Measurements from ENCODE around the gene SFSWAP.
"Not testable (repeated sequence)": the region's sequence is repeated elsewhere in the genome, so short reads cannot be mapped to it uniquely, and the experiment has no call there.

SFSWAP gene

DNA sequence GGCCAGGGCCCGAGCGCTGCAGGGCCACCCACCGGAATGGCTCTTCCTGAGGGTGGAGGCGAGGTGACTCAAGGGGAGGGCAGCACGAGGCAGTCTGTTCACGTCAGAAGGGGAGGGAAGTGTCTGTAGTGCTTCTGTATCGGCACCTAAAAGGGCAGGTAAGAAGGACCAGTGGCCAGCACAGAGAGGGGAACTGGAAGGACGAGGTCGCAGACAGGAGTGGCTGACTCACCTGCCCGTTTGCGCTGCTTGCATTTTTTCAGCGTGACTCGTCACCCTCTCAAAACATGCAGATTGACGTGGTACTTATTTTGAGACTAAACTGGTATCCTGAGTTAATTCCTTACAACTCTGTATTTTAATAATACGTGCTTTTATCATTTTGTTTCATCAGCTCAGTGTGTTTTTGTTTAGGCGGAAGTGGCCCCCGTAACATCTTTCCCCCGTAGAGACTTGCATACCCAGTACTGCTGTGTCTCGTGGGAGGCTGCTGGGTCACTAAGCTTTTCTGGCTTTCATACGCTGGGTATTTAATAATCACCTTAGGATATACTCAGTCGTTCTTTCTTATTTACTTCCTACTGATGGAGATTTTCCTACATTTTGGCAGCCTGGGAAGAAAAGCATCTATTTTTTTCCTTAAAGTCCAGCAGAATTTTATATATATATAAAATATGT lies 26.4 kb downstream of the SFSWAP start:
- no peak overlapping the region for H2AFZ ChIP-seq (ENCODE audit: low read depth)
- no peaks in the 10 kb centered on the region for H3K4me1 ChIP-seq (ENCODE audit: low read depth, poor library complexity, severe bottlenecking)
- no peak overlapping the region for H3K9ac ChIP-seq
- no peaks in the 10 kb centered on the region for H3K36me3 ChIP-seq (ENCODE audit: insufficient read depth)
- H3K27ac ChIP-seq: no peak overlapping the region
- H4K20me1 ChIP-seq (ENCODE audit: insufficient read depth): no peaks in the 10 kb centered on the region
- TF ChIP-seq, protein P1, sequence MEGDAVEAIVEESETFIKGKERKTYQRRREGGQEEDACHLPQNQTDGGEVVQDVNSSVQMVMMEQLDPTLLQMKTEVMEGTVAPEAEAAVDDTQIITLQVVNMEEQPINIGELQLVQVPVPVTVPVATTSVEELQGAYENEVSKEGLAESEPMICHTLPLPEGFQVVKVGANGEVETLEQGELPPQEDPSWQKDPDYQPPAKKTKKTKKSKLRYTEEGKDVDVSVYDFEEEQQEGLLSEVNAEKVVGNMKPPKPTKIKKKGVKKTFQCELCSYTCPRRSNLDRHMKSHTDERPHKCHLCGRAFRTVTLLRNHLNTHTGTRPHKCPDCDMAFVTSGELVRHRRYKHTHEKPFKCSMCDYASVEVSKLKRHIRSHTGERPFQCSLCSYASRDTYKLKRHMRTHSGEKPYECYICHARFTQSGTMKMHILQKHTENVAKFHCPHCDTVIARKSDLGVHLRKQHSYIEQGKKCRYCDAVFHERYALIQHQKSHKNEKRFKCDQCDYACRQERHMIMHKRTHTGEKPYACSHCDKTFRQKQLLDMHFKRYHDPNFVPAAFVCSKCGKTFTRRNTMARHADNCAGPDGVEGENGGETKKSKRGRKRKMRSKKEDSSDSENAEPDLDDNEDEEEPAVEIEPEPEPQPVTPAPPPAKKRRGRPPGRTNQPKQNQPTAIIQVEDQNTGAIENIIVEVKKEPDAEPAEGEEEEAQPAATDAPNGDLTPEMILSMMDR (conservative IDR thresholded peaks at IDR 0.05; ENCODE audit: low read depth, low read length): no peak
- H3K4me3 ChIP-seq (IDR thresholded peaks at IDR 0.05; ENCODE audit: insufficient read depth, low read depth, low read length): no peak overlapping the region
- H3K79me2 ChIP-seq (ENCODE audit: insufficient read depth, low read depth): no peaks in the 10 kb centered on the region
- H3K4me2 ChIP-seq: no peak overlapping the region
- H3K27me3 ChIP-seq (ENCODE audit: insufficient read depth, low read depth): no peaks in the 10 kb centered on the region

DNA sequence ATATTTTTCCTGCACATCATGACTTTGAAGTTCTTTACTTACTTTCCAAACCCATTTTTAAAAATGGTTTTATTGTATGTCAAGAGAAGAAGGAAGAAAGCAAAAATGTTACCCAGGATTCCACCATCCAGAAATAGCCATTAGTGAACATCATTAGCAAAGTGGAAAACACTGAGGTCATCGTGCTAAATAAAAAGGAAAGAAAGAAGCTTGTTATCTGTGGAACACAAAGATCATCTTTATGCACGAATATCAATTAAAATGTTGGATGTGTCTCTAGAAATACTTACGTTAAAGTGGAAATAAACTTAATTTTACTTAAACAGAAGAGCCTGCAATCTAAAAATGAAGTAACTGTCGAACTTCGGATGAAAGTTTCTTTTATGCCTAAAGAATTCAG lies 27.3 kb downstream of the SFSWAP start:
- H3K36me3 ChIP-seq (ENCODE audit: insufficient read depth): no peaks in the 10 kb centered on the region
- H3K4me1 ChIP-seq (ENCODE audit: low read depth, poor library complexity, severe bottlenecking): no peaks in the 10 kb centered on the region
- TF ChIP-seq, protein P1 (conservative IDR thresholded peaks at IDR 0.05; ENCODE audit: low read depth, low read length): no peak
- no peak overlapping the region for H2AFZ ChIP-seq (ENCODE audit: low read depth)
- no peak overlapping the region for H3K4me3 ChIP-seq (IDR thresholded peaks at IDR 0.05; ENCODE audit: insufficient read depth, low read depth, low read length)
- no peak overlapping the region for H3K9ac ChIP-seq
- no peaks in the 10 kb centered on the region for H4K20me1 ChIP-seq (ENCODE audit: insufficient read depth)
- H3K79me2 ChIP-seq (ENCODE audit: insufficient read depth, low read depth): no peaks in the 10 kb centered on the region
- no peak overlapping the region for H3K4me2 ChIP-seq
- no peak overlapping the region for H3K27ac ChIP-seq
- no peaks in the 10 kb centered on the region for H3K27me3 ChIP-seq (ENCODE audit: insufficient read depth, low read depth)

DNA sequence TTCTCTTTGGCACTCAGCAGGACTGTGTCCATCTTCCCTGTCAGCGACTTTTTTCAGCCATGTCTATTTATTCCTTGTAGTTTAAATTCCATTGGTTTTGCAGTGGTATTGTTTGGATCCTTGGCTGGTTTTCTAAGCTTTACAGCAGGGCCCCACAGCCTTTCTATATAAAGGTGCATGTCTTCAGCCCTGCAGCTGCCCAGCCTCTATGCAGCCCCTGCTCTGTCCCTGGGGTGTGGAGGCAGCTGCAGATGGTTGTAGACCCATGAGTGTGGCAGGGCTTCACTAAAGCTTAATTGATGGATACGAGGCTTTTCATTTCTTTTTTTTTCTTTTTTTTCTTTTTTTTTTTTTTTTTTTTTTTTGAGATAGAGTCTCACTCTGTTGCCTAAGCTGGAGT lies 29.7 kb downstream of the SFSWAP start:
- no peaks in the 10 kb centered on the region for H3K79me2 ChIP-seq (ENCODE audit: insufficient read depth, low read depth)
- no peak overlapping the region for H3K27ac ChIP-seq
- no peaks in the 10 kb centered on the region for H3K27me3 ChIP-seq (ENCODE audit: insufficient read depth, low read depth)
- no peaks in the 10 kb centered on the region for H3K4me1 ChIP-seq (ENCODE audit: low read depth, poor library complexity, severe bottlenecking)
- no peaks in the 10 kb centered on the region for H3K36me3 ChIP-seq (ENCODE audit: insufficient read depth)
- H4K20me1 ChIP-seq (ENCODE audit: insufficient read depth): no peaks in the 10 kb centered on the region
- no peak overlapping the region for H2AFZ ChIP-seq (ENCODE audit: low read depth)
- H3K9ac ChIP-seq: no peak overlapping the region
- H3K4me3 ChIP-seq (IDR thresholded peaks at IDR 0.05; ENCODE audit: insufficient read depth, low read depth, low read length): no peak overlapping the region
- no peak overlapping the region for H3K4me2 ChIP-seq
- TF ChIP-seq, protein P1 (conservative IDR thresholded peaks at IDR 0.05; ENCODE audit: low read depth, low read length): no peak

DNA sequence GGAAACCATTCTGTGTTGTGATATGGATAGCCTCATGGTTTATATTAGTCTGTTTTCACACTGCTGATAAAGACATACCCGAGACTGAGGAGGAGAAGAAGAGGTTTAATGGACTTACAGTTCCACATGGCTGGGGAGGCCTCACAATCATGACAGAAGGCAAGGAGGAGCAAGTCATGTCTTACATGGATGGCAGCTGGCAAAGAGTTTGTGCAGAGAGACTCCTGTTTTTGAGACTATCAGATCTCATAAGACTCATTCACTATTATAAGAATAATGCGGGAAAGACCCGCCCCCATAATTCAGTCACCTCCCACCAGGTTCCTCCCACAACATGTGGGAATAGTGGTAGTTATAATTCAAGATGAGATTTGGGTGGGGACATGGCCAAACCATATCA lies 31.9 kb downstream of the SFSWAP start:
- not testable (repeated sequence) for H3K27ac ChIP-seq; H3K4me2 ChIP-seq; H3K27me3 ChIP-seq (ENCODE audit: insufficient read depth, low read depth); H3K9ac ChIP-seq; H3K36me3 ChIP-seq (ENCODE audit: insufficient read depth); H3K4me3 ChIP-seq (IDR thresholded peaks at IDR 0.05; ENCODE audit: insufficient read depth, low read depth, low read length); H2AFZ ChIP-seq (ENCODE audit: low read depth); H3K4me1 ChIP-seq (ENCODE audit: low read depth, poor library complexity, severe bottlenecking); H3K79me2 ChIP-seq (ENCODE audit: insufficient read depth, low read depth); H4K20me1 ChIP-seq (ENCODE audit: insufficient read depth)

DNA sequence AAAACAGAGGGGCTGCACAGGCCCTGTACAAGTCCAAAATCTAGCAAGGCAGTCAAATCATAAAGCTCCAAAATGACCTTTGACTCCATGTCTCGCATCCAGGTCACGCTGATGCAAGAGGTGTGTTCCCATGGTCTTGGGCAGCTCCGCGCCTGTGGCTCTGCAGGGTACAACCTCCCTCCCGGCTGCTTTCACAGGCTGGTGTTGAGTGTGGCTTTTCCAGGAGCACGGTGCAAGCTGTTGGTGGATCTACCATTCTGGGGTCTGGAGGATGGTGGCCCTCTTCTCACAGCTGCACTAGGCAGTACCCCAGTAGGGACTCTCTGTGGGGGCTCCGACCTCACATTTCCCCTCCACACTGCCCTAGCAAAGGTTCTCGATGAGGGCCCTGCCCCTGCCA lies 32.5 kb downstream of the SFSWAP start:
- not testable (repeated sequence) for H3K4me2 ChIP-seq; H3K4me3 ChIP-seq (IDR thresholded peaks at IDR 0.05; ENCODE audit: insufficient read depth, low read depth, low read length); H4K20me1 ChIP-seq (ENCODE audit: insufficient read depth); H3K36me3 ChIP-seq (ENCODE audit: insufficient read depth); H3K4me1 ChIP-seq (ENCODE audit: low read depth, poor library complexity, severe bottlenecking); H3K27me3 ChIP-seq (ENCODE audit: insufficient read depth, low read depth); H3K9ac ChIP-seq; H3K27ac ChIP-seq; H3K79me2 ChIP-seq (ENCODE audit: insufficient read depth, low read depth); H2AFZ ChIP-seq (ENCODE audit: low read depth)

DNA sequence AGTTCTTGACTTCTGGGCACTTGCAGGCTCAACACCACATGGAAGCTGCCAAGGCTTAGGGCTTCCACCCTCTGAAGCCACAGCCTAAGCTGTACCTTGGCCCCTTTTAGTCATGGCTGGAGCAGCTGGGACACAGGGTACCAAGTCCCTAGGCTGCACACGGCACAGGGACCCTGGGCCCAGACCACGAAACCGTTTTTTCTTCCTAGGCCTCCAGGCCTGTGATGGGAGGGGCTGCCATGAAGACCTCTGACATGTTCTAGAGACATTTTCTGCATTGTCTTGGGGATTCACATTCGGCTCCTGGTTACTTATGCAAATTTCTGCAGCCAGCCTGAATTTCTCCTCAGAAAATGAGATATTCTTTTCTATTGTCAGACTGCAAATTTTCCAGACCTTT lies 33.0 kb downstream of the SFSWAP start:
- H3K79me2 ChIP-seq (ENCODE audit: insufficient read depth, low read depth); H3K36me3 ChIP-seq (ENCODE audit: insufficient read depth); H3K27me3 ChIP-seq (ENCODE audit: insufficient read depth, low read depth); H3K4me3 ChIP-seq (IDR thresholded peaks at IDR 0.05; ENCODE audit: insufficient read depth, low read depth, low read length); H3K27ac ChIP-seq; H3K4me2 ChIP-seq; H3K4me1 ChIP-seq (ENCODE audit: low read depth, poor library complexity, severe bottlenecking); H2AFZ ChIP-seq (ENCODE audit: low read depth); H4K20me1 ChIP-seq (ENCODE audit: insufficient read depth); H3K9ac ChIP-seq: not testable (repeated sequence)

DNA sequence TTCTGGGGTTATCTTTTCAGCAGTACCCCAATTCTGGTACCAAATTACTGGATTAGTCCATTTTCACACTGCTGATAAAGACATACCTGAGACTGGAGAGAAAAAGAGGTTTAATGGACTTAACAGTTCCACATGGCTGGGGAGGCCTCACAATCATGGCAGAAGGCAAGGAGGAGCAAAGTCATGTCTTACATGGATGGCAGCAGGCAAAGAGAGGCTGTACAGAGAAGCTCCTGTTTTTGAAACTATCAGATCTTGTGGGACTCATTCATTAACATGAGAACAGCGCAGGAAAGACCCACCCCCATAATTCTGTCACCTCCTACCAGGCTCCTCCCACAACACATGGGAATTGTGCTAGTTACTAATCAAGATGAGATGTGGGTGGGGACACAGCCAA lies 33.8 kb downstream of the SFSWAP start:
- H3K4me3 ChIP-seq (IDR thresholded peaks at IDR 0.05; ENCODE audit: insufficient read depth, low read depth, low read length); H3K4me1 ChIP-seq (ENCODE audit: low read depth, poor library complexity, severe bottlenecking); H3K27me3 ChIP-seq (ENCODE audit: insufficient read depth, low read depth); H2AFZ ChIP-seq (ENCODE audit: low read depth); H3K9ac ChIP-seq; H3K79me2 ChIP-seq (ENCODE audit: insufficient read depth, low read depth); H3K36me3 ChIP-seq (ENCODE audit: insufficient read depth); H3K4me2 ChIP-seq; H3K27ac ChIP-seq; H4K20me1 ChIP-seq (ENCODE audit: insufficient read depth): not testable (repeated sequence)

Measured in KMS-11 (cell line).